Stimulated activated CD8-positive, alpha-beta memory T cell treated with anti-CD3 and anti-CD28 coated beads, Interleukin-12 subunit alpha, Interleukin-12 subunit beta, amount 100 ng/mL, for 24 hours (primary cell): ENCODE data around the gene NFASC.

Experiments
- DNase-seq: peaks from one replicate; pipeline ENCODE4 v3.0.0-alpha.2; 2020; ENCODE audit errors: extremely low read depth

Gene NFASC

DNA sequence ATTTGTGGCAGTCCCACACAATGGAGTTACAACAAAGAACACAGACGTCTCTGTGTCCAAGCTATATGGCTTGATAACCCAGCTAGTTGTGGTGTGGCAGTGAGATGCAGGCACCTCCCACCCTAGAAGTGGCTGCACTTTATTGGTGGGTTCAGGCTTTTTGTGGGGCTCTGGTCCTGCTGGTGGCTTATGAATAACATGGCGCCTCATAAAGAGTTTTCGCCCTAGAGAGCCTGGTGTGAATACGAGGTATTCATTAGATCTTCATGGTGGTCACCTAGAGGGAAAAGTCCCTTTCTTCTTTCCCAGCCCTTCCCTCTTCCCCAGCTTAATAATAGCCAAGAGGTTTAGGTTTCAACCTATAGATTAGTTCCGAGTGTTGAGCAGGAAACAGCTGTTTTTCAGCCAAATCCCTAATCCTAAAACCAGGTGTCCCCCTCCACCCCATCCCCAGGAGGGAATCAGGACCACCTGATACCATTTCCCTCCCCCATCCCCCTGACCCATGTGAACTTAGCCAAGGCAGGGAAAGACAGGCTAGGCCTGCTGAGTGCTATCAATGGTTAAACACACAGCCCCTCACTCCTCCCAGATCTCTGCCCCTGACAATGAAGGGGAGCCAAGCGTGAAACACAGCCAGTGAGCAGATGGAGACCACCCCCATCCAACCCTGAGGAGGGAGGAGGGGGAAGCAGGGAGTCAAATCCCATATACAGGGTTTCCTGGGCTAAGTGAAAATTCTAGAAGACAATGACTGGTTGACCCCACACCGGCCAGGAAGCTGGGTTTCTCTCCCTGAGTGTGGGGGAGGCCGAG, 58.2 kb downstream of the NFASC start:
- DNase-seq = no peak

DNA sequence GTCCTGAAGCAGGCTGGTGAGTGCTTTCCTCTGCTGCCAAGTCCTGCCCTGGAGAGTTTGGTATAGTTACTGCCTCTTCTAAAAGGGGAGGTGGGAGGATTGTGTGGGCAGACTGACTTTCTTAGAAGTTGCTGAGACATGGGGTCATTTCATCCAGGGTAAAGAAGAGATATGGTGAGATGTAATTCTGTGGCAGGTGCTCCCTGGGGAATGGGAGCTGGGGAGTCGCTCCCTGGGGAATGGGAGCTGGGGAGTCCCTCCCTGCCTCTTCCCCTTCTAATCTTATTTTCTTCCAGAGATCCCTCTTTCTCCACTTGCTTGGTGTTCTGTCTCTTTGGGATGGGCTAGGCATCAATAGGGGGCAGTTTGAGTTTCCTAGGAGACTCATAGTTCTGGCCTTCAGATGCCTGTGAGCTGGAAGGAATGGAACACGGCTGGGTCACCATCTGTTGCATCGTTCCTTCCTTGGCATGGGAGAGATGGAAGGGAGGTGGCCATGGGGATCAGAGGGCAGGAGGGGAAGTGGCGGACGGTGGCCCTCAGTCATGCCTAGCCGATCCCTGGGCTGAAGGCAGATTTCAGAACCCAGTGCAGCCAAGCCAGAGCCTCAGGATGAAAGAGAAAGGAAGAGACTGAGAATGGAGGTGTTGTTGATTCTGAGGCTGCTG, 59.0 kb downstream of the NFASC start:
- DNase-seq = no peak

DNA sequence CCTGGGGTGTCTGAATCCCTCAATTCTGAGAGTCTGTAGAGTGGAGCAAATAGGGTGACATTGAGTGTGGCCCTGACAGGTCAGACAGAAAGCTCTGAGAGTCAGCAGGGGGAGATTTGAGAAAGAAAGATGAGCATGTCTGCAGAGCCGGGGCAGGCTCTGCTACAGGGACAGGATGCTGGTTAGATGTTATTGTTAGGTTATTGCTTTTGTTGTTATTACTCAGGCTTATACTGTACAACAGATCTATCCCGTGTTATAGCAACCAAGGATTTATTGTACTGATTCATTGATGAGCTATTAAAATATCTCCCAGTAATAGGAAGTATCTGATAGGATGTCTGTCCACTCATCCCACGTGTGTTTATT, 59.5 kb downstream of the NFASC start:
- DNase-seq = no peak

DNA sequence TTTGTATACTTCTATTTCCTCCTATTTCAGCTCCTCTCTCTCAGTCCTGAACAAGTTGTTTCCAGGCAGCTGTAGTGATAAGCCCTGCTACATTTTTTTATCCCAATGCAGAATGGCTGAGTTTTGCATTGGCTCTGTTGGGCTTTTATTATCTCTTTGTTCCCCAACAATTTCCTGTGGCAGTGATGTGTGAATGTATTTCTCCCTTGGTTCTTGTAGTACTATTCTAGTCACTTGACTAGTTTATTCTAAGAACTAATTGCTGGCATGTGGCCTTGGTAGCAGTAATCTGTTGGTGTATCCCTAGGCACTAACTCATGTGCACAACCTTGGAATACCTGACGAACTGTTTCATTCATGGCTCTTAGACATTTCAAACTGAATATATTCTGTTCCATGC, 60.7 kb downstream of the NFASC start:
- DNase-seq = no peak

DNA sequence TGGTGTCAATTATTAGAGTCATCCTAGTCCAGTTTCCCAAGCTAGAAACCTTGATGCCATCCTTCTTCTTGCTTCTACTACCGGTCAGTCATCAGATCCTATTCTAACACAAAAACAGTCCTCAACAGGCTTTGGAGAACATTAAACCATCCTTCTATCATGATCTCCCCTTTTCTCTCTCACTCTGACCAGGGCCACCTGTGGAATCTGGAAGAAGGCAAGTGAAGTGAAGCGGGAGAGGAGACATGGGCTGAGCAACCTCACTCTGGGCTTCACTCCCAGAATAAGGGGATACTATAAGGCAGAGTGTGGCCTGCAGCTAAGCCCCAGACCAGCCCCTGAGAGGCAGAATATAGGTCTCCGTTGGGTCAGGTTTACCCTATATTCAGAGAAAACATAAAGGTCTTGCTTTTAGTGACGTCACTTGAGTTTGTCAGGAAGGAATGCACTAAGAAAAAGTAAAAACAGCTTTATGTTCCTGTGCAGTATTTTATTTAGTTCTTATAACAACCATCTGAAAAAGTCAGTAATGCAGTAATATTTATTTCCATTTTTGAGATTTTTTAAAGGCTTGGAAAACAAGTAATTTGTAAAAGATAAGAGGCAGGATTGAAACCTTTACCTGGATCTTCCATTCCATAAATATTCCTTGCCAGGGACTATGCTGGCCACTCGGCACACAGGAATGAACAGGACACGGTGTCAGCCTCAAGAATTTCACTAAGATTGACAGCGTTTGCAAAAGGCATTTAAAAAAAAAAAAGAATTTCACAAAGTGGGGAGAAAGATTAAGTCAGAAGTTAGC, 61.3 kb downstream of the NFASC start:
- no peak for DNase-seq

DNA sequence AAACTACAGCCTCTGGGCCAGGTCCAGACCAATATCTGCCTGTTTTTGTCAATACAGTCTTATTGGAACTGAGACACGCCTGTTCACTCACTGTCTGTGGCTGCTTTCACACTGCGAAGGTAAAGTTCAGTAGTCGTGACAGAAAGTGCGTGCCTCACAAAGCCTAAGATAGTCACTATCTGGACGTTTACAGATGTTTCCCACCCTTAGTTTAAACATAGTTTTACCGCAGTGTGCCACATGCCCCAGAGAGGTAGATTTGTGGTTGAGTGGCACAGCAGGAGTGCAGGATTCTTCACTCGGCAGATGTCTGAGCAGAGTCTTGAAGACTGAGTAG, 61.9 kb downstream of the NFASC start:
- no peak for DNase-seq

DNA sequence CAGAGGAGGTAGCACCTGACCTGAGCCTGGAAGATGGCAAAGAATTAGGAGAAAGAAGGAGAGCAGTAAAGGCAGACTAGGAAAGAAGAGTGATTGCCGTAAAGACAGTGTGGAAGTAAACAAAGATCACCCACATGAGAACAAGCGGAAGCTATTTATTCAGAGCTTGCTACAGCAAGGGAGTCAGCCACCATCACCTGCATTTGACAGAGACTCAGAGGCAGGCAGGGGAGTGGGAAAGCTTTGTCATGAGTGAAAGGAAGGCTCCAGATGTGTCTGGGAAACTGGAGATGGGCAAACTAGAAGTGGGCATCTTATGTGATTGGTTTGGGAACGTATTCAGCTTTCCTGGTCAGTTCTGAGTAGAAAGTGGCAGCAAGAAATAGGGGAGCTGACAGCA, 64.5 kb downstream of the NFASC start:
- no peak for DNase-seq

DNA sequence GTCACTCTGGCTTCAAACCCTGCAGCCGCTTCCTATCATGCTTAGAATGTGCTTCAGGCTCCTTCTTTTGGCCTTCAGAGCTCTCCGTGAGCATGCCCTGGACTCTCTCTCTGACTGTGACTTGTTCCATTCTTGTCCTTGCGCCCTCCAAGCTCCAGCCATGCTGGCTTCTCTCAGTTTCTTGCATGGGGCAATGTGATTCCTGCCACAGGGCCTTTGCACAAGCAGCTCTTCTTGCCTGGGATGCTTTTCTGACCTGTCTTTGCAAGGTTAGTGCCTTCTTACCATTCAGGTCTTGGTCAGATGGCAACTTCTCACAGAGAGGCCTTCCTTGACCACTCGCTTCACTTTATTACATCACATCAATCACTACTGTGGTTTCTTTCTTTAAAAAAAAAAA, 66.1 kb downstream of the NFASC start:
- no peak for DNase-seq

DNA sequence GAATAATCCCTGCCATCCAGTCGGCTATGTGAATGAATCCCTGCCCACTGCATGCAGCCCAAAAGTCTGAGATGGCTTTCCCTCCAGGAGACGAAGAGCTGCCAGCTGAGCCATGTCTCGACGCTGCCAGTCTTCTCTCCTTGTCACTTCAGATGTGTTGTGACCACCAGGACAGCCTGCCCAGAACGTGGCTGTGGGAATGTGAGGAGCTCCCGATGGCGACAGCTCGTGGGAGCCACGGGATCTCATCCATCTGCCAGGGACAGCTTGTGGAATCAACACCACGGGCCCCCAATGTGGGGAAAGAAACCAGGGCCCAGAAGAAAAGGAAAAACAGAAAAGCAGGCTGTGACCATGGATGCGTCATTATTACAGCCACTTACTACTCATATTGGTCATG, 67.2 kb downstream of the NFASC start:
- DNase-seq = no peak

DNA sequence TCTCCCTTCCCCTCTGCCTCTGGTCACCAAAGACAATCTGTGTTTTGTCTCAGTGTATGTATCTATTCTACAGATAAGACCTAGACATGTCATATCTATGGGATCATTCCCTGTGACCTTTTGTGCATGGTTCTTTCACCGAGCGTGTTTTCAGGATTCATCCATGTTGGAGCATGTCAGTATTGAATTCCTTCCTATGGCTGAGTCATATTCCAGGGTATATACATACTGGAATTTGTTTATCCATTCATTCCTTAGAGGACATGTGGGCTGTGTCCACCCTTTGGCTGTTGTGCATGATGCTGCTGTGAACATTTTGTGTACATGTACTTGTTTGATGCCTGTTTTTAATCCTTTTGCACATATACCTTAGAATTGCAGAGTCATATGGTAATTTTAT, 69.9 kb downstream of the NFASC start:
- no peak for DNase-seq

DNA sequence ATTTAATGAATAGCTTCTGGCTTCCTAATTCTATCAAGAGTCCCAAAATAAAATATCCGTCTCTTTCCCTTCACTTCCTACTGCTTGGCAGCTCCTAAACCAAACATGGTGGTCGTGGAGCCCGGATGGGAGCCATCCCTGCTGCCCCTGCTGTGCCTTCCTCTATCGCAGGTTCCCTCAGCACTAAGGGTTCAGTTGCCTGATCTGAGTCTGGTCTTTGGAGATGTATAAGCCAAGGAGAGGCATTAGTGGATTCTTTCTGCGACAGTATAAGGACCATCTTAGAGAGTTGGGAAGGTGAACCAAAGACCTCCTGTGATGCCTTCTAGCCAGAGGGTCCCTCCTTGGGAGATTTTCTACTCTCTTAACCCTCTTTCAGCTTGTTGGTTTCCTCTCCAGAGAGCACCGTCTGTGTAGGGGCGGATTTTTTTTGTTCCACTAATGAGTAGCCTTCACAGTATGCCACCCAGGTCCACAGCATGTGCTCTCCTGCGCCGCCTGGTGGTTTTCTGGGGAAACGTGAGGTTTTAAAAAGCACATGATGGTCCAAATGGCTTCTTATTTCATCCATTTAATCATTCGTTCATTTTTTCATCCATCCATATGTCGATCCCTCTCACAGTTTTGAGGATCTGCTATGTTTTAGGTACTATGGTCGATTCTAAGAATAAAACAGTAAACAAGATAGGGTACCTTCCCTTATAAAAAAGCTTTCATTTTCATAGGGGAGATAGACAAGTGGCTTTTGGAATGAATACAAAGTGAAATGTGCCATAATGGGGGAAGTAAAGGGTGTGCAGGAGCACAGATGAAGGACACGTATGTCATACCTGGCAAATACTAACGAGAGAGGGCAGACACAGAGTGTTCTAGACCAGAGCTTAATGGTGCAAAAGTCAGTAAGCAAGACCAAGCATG, 71.0 kb downstream of the NFASC start:
- DNase-seq = no peak

DNA sequence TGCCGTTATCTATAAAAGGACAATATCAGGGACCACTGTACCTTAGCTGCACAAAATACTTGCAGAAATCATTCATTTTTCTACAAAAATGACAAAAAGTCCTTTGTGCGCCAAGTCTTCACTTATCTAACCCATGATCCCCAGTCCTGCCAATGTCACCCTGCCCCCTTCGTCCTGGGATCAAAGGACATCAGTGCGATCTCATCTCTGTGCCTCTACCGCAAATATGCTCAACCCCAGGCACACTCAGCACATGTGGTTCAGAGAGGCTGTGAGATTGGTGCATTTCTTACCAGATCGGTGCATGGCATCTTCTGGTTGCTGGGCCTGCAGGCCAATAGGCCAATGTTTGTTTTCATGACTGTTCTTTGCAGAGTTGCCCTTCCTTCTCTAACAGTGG, 72.8 kb downstream of the NFASC start:
- no peak for DNase-seq

DNA sequence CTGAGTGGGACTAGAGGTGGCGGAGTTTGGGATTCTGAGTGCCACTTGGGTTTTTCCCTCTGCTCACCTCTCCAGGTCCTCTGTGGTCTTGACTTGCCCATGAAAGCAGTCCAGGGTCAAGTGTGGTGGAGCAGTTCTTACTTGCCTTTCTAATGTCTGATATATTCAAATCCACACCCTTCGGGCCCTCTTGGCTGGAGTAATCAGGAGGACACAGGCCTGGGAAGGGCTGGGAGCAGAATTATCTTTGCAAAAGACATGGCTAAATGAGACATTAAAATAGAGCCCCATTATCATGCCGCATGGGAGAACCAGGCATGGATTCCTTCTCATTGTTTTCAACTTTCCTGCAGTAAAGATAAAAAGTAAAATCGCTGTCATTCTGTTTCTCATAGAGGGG, 74.0 kb downstream of the NFASC start:
- DNase-seq = no peak

DNA sequence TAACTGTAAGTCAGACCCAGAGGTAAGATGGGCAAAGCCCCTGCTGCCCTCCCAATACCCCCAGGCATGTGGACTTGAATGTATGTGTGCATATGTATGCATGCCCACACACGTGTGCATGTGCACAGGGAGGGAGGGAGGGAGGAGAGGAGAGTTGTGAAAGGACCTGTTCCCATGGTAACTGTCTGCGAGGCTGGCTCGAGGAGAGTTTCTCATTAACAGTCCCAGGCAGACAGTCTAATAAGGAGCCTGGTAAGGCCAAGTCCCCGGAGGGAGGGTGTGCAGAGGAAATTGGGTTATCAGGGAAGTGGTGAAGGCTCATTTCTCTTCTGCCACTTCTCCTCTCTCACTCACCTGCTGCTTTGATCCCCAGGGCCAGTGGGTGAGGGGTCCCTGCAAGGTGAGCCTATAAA, 74.9 kb downstream of the NFASC start:
- no peak for DNase-seq

DNA sequence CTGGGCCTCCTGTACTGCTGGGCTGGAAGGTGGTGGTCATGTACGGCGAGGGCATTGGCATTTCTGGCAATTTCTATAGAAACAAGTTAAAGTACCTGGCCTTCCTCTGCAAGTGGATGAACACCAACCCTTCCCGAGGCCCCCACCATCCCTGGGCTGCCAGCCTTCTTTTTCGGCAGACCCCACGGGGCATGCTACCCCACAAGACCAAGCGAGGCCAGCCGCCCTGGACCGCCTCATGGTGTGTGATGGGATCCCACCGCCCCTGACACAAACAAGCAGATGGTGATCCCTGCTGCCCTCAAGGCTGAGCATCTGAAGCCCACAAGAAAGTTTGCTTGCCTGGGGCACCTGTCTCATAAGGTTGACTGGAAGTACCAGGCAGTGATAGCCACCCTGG, 76.0 kb downstream of the NFASC start:
- DNase-seq = no peak

DNA sequence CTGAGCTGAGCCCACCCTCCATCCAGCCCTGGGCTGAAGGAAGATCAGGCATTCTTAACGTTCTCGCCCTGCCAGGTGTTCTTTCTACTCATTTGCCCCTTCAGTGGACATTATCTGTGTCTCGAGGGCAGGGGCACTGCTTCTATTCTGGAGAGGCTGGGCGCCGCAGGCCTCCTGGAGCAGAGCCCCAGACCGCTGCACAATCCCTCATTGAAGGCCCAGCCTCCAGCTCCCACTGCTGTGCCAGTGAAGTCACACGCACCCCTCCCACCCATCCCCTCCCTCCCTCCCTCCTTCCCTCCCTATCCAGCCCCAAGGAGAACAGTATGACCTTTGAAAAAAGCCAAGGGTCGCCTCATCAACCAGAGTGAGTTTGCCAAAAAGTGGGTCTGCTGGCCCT, 76.7 kb downstream of the NFASC start:
- no peak for DNase-seq

DNA sequence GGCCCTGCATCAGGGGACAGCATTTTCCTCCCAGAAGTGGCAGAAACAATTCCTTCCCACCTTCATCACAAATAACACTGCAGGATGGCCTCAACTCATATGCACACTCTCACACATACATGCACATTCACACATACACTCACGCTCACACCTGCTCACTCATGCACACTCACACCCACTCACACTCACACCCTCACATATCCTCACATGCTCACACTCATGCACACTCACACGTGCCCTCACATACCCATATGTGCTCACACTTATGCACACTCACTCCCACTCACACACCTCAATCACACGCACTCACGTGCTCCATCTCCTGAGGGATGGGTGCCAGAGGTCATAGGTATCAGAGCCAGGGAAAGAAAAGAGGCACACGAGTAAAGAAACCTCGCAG, 77.1 kb downstream of the NFASC start:
- no peak for DNase-seq

DNA sequence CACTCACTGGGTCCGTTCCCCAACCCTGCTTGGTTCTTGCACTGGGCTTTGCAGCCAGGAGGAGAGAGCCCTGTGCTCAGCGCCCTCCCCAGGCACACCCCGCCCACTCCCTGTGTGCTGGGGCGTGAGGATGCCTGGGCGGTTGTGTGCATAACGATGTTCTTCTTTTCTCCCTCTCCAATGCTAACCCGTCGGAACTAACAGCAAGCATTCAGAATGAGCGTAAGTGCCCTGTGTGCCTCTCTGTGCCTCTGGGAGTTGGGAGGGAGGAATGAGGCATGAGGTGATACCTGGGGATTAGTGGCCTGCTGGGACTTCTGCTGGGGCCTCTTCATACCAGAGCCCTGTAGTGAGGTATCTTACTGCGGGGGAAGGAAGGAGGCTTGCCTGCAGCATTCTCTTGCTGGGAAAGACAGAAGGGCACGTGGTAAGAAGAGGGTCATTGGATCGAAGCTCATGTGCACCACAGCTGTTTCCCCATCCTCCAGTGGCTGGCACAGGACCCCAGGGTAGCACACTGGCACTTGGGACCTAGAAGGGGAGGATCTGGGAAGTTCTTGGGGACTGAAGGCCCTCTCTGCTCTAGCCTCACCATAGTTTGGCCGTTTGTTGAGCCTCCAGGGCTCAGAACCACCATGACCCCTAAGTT, 79.8 kb downstream of the NFASC start:
- DNase-seq = no peak

DNA sequence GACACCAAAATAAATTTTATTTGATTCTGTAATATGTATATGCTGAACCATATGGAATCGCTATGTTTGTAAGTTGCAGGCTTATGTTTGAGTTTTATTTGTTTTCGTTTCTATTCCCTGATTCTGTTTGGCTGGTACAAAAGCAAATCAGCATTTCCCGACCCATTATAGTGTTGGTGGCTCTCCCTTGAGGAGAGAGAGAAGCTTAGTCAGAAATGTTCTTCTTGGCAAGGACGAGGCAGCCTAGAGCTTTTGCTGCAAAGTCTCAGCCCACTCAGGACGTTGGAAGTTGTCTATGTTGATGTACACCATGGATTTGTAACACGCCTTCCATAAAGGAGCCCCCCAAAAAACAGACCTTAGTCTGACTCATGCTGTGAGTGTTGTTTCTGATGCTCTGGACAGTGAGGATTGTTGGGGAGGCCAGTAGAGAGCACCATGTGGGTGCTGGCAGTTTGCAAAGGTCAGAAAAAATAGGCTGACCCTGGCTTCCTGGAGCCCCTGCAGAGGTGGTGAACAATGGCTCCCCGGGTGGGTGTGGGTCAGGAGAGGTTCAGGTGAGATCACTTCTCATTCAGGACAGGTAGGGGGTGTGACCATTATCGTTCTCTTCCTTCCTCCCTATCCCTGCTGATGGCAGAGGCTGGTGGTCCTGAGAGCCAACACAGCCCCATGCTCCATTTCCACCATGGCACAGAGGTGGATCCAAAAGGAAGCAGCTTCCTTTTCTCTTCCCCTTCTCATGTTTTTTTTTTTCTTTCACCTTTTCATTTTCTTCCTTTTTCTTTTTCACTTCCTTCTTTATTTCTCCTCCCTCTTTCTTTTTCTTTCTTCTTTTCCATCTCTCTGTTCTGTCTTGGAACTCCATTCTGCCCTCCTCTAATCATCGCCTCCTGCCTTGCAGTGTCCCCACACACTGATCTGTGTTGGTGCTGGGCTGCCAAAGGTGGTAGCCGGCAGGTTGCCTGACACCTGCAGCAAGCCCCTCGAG, 88.0 kb downstream of the NFASC start:
- DNase-seq = no peak

DNA sequence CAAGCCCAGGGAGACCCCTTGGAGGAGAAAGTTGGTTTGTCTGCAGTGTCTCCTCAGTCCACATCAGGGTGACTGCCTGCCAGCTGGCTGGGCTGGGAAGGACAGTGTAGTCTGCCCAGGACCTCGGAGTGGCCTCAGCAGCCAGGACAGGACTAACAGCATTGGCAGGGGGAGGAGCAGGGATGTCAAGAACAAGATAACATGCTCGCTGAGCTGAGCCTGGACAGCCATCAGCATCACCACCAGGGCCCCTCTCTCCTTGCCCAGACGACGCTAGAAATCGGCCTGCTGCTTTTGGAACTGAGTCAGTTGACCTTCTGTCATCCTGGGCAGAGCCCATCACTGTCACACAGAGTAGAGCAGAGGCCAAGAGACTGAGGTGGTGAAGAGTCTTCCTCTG, 88.7 kb downstream of the NFASC start:
- DNase-seq = no peak
